PC-3 (cell line): Measurements from ENCODE around the gene PTPRN2.

Experiments
- EZH2 ChIP-seq: fragments of 300-600 bp; sonication (generic); IDR thresholded peaks from one replicate; pipeline ENCODE4 v1.6.1; 2017; ENCODE audit warnings: antibody characterized with exemption, mild to moderate bottlenecking, low read length; ENCODE audit not compliant: unreplicated experiment
- TF ChIP-seq, protein P1 (sequence below): fragments of 300-600 bp; sonication (generic); conservative IDR thresholded peaks from 2 replicates; pipeline ENCODE4 v1.5.1; 2017; ENCODE audit warnings: antibody characterized with exemption, low read depth, mild to moderate bottlenecking, low read length

DNA sequence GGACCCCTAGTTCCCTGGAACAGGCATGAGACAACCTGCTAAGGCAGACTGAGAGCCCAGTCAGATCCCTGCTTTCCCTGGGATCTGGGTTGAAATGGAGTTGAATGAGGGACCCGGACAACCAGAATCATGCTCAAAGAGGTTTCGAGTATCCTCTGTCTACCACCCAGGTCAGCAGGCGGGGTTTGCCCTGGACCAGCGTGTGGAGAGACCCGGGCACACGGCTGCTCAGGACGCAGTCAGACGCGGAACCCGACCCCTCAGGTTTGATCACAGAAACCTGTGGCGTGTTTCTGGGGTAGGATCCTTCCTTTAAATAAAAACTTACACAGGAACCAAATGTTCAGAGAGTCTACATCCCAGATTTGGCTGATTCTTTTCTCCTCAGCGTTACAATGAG lies 330.6 kb downstream of the PTPRN2 start:
- TF ChIP-seq EZH2 = no peak
- TF ChIP-seq, protein P1, sequence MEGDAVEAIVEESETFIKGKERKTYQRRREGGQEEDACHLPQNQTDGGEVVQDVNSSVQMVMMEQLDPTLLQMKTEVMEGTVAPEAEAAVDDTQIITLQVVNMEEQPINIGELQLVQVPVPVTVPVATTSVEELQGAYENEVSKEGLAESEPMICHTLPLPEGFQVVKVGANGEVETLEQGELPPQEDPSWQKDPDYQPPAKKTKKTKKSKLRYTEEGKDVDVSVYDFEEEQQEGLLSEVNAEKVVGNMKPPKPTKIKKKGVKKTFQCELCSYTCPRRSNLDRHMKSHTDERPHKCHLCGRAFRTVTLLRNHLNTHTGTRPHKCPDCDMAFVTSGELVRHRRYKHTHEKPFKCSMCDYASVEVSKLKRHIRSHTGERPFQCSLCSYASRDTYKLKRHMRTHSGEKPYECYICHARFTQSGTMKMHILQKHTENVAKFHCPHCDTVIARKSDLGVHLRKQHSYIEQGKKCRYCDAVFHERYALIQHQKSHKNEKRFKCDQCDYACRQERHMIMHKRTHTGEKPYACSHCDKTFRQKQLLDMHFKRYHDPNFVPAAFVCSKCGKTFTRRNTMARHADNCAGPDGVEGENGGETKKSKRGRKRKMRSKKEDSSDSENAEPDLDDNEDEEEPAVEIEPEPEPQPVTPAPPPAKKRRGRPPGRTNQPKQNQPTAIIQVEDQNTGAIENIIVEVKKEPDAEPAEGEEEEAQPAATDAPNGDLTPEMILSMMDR = no peak
